WTC11 (cell line): ENCODE data around the gene LAMA3. TPM values are rescaled to one million over a fixed set of nuclear protein-coding genes. Genes with fewer than 3 reads are reported as not detected.

Source experiments
- ATAC-seq: fragments of 200-7000 bp; cut with Tn5 transposase; 2 replicates; pipeline ENCODE4 v1.10.0; 2021; ENCODE audit warnings: mild to moderate bottlenecking, moderate library complexity
- CTCF ChIA-PET: fragments of 300-600 bp; sonication (Branson Sonifier 250); formaldehyde crosslinking; loops from one replicate; lab custom pipeline; 2021; ENCODE audit warnings: antibody characterized with exemption; lab: Charles Lee
- POLR2A ChIA-PET: fragments of 350-600 bp; sonication (Branson Sonifier 250); formaldehyde crosslinking; loops from one replicate; lab custom pipeline; 2021; ENCODE audit warnings: antibody characterized with exemption; lab: Charles Lee
- DNase-seq: peaks from one replicate; pipeline ENCODE4 v3.0.0; 2021; ENCODE audit warnings: low spot score
- H3K27ac Mint-ChIP-seq: 2 replicates; pipeline ENCODE4 v1.8.0; 2021; ENCODE audit warnings: mixed read lengths
- H3K27me3 Mint-ChIP-seq: 2 replicates; pipeline ENCODE4 v1.8.0; 2021; ENCODE audit warnings: low read depth, mild to moderate bottlenecking, moderate library complexity, mixed read lengths
- H3K36me3 Mint-ChIP-seq: 2 replicates; pipeline ENCODE4 v1.8.0; 2021; ENCODE audit warnings: mixed read lengths
- H3K4me1 Mint-ChIP-seq: 2 replicates; pipeline ENCODE4 v1.8.0; 2022; ENCODE audit warnings: mixed read lengths
- H3K4me3 Mint-ChIP-seq: 2 replicates; pipeline ENCODE4 v1.8.0; 2021; ENCODE audit warnings: mild to moderate bottlenecking, moderate library complexity, mixed read lengths
- H3K9me3 Mint-ChIP-seq: 2 replicates; pipeline ENCODE4 v1.8.0; 2021; ENCODE audit warnings: mixed read lengths
- ATF1 ChIP-seq: sonication (generic); formaldehyde crosslinking; IDR thresholded peaks from 2 replicates; pipeline ENCODE4 v1.8.1; 2023; ENCODE audit warnings: mild to moderate bottlenecking, moderate library complexity, missing genetic modification reagents
- E2F5 ChIP-seq: sonication (generic); formaldehyde crosslinking; IDR thresholded peaks from 2 replicates; pipeline ENCODE4 v1.8.1; 2022; ENCODE audit warnings: mild to moderate bottlenecking, moderate library complexity, missing genetic modification reagents
- ETV6 ChIP-seq: sonication (generic); formaldehyde crosslinking; IDR thresholded peaks from 2 replicates; pipeline ENCODE4 v1.8.1; 2022; ENCODE audit warnings: mild to moderate bottlenecking, missing genetic modification reagents
- GRHL2 ChIP-seq: fragments of 250-450 bp; sonication (Bioruptor Pico); IDR thresholded peaks from 2 replicates; pipeline ENCODE4 v1.8.0; 2022; ENCODE audit warnings: mild to moderate bottlenecking, moderate library complexity; ENCODE audit not compliant: insufficient replicate concordance, severe bottlenecking
- GTF2I ChIP-seq: fragments of 250-450 bp; sonication (Bioruptor Pico); conservative IDR thresholded peaks from 2 replicates; pipeline ENCODE4 v1.4.0; 2021; ENCODE audit warnings: mild to moderate bottlenecking
- IRF2 ChIP-seq: sonication (generic); formaldehyde crosslinking; IDR thresholded peaks from 2 replicates; pipeline ENCODE4 v1.8.0; 2022; ENCODE audit warnings: low read depth, missing genetic modification reagents, borderline replicate concordance
- JUN ChIP-seq: sonication (generic); formaldehyde crosslinking; IDR thresholded peaks from 2 replicates; pipeline ENCODE4 v1.8.0; 2023; ENCODE audit warnings: mild to moderate bottlenecking, missing genetic modification reagents
- NR1H2 ChIP-seq: sonication (generic); formaldehyde crosslinking; IDR thresholded peaks from 2 replicates; pipeline ENCODE4 v1.9.0; 2021; ENCODE audit warnings: mild to moderate bottlenecking, moderate library complexity, missing genetic modification reagents
- PRDM15 ChIP-seq: sonication (generic); formaldehyde crosslinking; IDR thresholded peaks from 2 replicates; pipeline ENCODE4 v1.8.0; 2022; ENCODE audit warnings: missing genetic modification reagents
- ZNF232 ChIP-seq: sonication (generic); formaldehyde crosslinking; IDR thresholded peaks from 2 replicates; pipeline ENCODE4 v1.8.0; 2022; ENCODE audit warnings: mild to moderate bottlenecking, missing genetic modification reagents
- ZNF396 ChIP-seq: fragments of 250-450 bp; sonication (Bioruptor Pico); IDR thresholded peaks from 2 replicates; pipeline ENCODE4 v1.8.0; 2021; ENCODE audit warnings: mild to moderate bottlenecking, moderate library complexity, borderline replicate concordance
- ZNF425 ChIP-seq: fragments of 250-450 bp; sonication (Bioruptor Pico); conservative IDR thresholded peaks from 2 replicates; pipeline ENCODE4 v1.9.0; 2021; ENCODE audit warnings: mild to moderate bottlenecking
- total RNA-seq: library from RNA; stranded (reverse); gene quantifications from 3 replicates; pipeline ENCODE4 v1.2.3, GENCODE V29; 2021
- TF ChIP-seq, protein P1 (sequence below): sonication (generic); formaldehyde crosslinking; IDR thresholded peaks from 2 replicates; pipeline ENCODE4 v1.8.0; 2023; ENCODE audit warnings: mild to moderate bottlenecking, missing genetic modification reagents
- TF ChIP-seq, protein P2 (sequence below): sonication (generic); formaldehyde crosslinking; conservative IDR thresholded peaks from 2 replicates; pipeline ENCODE4 v1.8.1; 2023; ENCODE audit warnings: mild to moderate bottlenecking, low read depth, missing genetic modification reagents, moderate library complexity
- TF ChIP-seq, protein P3 (sequence below): fragments of 250-450 bp; sonication (Bioruptor Pico); IDR thresholded peaks from 2 replicates; pipeline ENCODE4 v2.1.2; 2022; ENCODE audit warnings: mild to moderate bottlenecking, moderate library complexity
- TF ChIP-seq, protein P4 (sequence below): sonication (generic); formaldehyde crosslinking; IDR thresholded peaks from 2 replicates; pipeline ENCODE4 v1.8.0; 2023; ENCODE audit warnings: missing genetic modification reagents
- TF ChIP-seq, protein P5 (sequence below): sonication (generic); formaldehyde crosslinking; IDR thresholded peaks from 2 replicates; pipeline ENCODE4 v1.8.0; 2022; ENCODE audit warnings: mild to moderate bottlenecking, missing genetic modification reagents

LAMA3 gene
- total RNA-seq, 1 experiment from 2014 or later = 0.83 TPM

DNA sequence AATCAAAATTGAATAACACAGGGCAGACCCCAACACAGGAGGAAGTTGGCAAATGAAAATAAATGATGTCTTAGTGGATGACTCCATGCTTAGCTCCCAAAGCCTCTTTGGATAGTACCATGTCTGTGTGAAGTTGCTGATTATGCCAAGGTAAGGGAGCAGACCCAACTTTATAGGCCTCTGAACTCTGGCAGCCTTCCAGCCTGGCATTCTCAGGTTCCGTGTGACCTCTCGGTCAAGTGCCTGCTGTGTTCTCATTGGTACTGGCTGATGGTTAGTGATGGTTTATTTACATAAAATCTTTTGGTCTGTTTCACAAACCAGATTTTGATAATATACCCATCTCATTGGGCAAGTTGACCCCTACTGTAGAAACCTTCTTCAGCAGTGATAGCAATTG lies 213.1 kb downstream of the LAMA3 start (continued):
- no peak for TF ChIP-seq PRDM15 (CRISPR knock-in tag)

GRCh38 chr18:23903971-23904370 lies 214.7 kb downstream of the LAMA3 start:
- TF ChIP-seq, protein P1, sequence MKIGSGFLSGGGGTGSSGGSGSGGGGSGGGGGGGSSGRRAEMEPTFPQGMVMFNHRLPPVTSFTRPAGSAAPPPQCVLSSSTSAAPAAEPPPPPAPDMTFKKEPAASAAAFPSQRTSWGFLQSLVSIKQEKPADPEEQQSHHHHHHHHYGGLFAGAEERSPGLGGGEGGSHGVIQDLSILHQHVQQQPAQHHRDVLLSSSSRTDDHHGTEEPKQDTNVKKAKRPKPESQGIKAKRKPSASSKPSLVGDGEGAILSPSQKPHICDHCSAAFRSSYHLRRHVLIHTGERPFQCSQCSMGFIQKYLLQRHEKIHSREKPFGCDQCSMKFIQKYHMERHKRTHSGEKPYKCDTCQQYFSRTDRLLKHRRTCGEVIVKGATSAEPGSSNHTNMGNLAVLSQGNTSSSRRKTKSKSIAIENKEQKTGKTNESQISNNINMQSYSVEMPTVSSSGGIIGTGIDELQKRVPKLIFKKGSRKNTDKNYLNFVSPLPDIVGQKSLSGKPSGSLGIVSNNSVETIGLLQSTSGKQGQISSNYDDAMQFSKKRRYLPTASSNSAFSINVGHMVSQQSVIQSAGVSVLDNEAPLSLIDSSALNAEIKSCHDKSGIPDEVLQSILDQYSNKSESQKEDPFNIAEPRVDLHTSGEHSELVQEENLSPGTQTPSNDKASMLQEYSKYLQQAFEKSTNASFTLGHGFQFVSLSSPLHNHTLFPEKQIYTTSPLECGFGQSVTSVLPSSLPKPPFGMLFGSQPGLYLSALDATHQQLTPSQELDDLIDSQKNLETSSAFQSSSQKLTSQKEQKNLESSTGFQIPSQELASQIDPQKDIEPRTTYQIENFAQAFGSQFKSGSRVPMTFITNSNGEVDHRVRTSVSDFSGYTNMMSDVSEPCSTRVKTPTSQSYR (CRISPR knock-in tag) = no peak
- TF ChIP-seq NR1H2 (CRISPR knock-in tag) = no peak
- no peak for TF ChIP-seq GTF2I (CRISPR knock-in tag)
- TF ChIP-seq JUN (CRISPR knock-in tag) = no peak
- TF ChIP-seq ZNF425 (CRISPR knock-in tag) = no peak
- no peak for TF ChIP-seq E2F5 (CRISPR knock-in tag)
- TF ChIP-seq, protein P2, sequence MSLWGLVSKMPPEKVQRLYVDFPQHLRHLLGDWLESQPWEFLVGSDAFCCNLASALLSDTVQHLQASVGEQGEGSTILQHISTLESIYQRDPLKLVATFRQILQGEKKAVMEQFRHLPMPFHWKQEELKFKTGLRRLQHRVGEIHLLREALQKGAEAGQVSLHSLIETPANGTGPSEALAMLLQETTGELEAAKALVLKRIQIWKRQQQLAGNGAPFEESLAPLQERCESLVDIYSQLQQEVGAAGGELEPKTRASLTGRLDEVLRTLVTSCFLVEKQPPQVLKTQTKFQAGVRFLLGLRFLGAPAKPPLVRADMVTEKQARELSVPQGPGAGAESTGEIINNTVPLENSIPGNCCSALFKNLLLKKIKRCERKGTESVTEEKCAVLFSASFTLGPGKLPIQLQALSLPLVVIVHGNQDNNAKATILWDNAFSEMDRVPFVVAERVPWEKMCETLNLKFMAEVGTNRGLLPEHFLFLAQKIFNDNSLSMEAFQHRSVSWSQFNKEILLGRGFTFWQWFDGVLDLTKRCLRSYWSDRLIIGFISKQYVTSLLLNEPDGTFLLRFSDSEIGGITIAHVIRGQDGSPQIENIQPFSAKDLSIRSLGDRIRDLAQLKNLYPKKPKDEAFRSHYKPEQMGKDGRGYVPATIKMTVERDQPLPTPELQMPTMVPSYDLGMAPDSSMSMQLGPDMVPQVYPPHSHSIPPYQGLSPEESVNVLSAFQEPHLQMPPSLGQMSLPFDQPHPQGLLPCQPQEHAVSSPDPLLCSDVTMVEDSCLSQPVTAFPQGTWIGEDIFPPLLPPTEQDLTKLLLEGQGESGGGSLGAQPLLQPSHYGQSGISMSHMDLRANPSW (CRISPR knock-in tag) = no peak
- TF ChIP-seq ZNF232 (CRISPR knock-in tag) = no peak
- TF ChIP-seq ZNF396 (CRISPR knock-in tag) = no peak
- TF ChIP-seq, protein P3, sequence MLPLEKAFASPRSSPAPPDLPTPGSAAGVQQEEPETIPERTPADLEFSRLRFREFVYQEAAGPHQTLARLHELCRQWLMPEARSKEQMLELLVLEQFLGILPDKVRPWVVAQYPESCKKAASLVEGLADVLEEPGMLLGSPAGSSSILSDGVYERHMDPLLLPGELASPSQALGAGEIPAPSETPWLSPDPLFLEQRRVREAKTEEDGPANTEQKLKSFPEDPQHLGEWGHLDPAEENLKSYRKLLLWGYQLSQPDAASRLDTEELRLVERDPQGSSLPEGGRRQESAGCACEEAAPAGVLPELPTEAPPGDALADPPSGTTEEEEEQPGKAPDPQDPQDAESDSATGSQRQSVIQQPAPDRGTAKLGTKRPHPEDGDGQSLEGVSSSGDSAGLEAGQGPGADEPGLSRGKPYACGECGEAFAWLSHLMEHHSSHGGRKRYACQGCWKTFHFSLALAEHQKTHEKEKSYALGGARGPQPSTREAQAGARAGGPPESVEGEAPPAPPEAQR (CRISPR knock-in tag) = no peak
- no peak for TF ChIP-seq ATF1
- TF ChIP-seq, protein P4, sequence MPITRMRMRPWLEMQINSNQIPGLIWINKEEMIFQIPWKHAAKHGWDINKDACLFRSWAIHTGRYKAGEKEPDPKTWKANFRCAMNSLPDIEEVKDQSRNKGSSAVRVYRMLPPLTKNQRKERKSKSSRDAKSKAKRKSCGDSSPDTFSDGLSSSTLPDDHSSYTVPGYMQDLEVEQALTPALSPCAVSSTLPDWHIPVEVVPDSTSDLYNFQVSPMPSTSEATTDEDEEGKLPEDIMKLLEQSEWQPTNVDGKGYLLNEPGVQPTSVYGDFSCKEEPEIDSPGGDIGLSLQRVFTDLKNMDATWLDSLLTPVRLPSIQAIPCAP (CRISPR knock-in tag) = no peak
- no peak for TF ChIP-seq ETV6 (CRISPR knock-in tag)
- no peak for TF ChIP-seq GRHL2 (CRISPR knock-in tag)
- TF ChIP-seq IRF2 (CRISPR knock-in tag) = no peak
- TF ChIP-seq, protein P5, sequence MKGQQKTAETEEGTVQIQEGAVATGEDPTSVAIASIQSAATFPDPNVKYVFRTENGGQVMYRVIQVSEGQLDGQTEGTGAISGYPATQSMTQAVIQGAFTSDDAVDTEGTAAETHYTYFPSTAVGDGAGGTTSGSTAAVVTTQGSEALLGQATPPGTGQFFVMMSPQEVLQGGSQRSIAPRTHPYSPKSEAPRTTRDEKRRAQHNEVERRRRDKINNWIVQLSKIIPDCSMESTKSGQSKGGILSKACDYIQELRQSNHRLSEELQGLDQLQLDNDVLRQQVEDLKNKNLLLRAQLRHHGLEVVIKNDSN (CRISPR knock-in tag) = no peak
- no peaks in the 10 kb centered on the region for H3K27me3 Mint-ChIP-seq
- no peaks in the 10 kb centered on the region for H3K9me3 Mint-ChIP-seq
- DNase-seq (no peak), ATAC-seq (no peak)
- no peaks in the 10 kb centered on the region for H3K36me3 Mint-ChIP-seq
- no peak overlapping the region for H3K27ac Mint-ChIP-seq
- peaks cover 8% of the 10 kb centered on the region for H3K4me1 Mint-ChIP-seq
- POLR2A ChIA-PET = no interaction called here
- H3K4me3 Mint-ChIP-seq = no peak overlapping the region
- CTCF ChIA-PET = interaction anchor here (0.6 to 1.0 kb wide), 3 partner anchors 14 to 839 kb away, joined by 3 to 8 read pairs (median 3); no protein-coding TSS in a partner anchor
